Left ventricle myocardium inferior (tissue), 1 donor: ENCODE data around the gene TSPAN18. TPM values are rescaled to one million over a fixed set of nuclear protein-coding genes. Genes with fewer than 3 reads are reported as not detected.

Source experiments
- DNase-seq: peaks from one replicate; pipeline ENCODE4 v3.0.0-alpha.2; 2020
- H3K27ac ChIP-seq: fragments of 200-600 bp; replicated peaks from 2 replicates; pipeline ENCODE4 v1.8.0; 2021
- H3K27me3 ChIP-seq: fragments of 200-600 bp; 2 replicates; pipeline ENCODE4 v1.8.0; 2021; ENCODE audit warnings: low read depth
- H3K36me3 ChIP-seq: fragments of 200-600 bp; 2 replicates; pipeline ENCODE4 v1.8.0; 2021
- H3K4me1 ChIP-seq: fragments of 200-600 bp; 2 replicates; pipeline ENCODE4 v1.8.0; 2021
- H3K4me3 ChIP-seq: fragments of 200-600 bp; 2 replicates; pipeline ENCODE4 v1.8.0; 2021; ENCODE audit warnings: mild to moderate bottlenecking, moderate library complexity
- H3K9me3 ChIP-seq: fragments of 200-600 bp; replicated peaks from 2 replicates; pipeline ENCODE4 v1.8.0; 2021
- intact Hi-C: fragments of 100-400 bp; cut with micrococcal nuclease; formaldehyde crosslinking; loops from one replicate; pipeline ENCODE4 v1.11.0; 2022
- total RNA-seq: library from RNA; stranded (reverse); fragmentation: NEBNext Ultra II Directional; extraction: Animal tissue kit (Norgen Biotek cat#: 25700); gene quantifications from one replicate; pipeline ENCODE4 v1.2.1, GENCODE V29; 2021
- TF ChIP-seq, protein P1 (sequence below): fragments of 200-600 bp; IDR thresholded peaks from 2 replicates; pipeline ENCODE4 v1.8.0; 2021; ENCODE audit warnings: antibody characterized with exemption, mild to moderate bottlenecking, borderline replicate concordance
- donor health status: DM: no; HTN: yes; CAD: no; lungs with severe emphysema.

The TSPAN18 gene
- total RNA-seq, 1 donor from 2014 or later, result 129 TPM

DNA sequence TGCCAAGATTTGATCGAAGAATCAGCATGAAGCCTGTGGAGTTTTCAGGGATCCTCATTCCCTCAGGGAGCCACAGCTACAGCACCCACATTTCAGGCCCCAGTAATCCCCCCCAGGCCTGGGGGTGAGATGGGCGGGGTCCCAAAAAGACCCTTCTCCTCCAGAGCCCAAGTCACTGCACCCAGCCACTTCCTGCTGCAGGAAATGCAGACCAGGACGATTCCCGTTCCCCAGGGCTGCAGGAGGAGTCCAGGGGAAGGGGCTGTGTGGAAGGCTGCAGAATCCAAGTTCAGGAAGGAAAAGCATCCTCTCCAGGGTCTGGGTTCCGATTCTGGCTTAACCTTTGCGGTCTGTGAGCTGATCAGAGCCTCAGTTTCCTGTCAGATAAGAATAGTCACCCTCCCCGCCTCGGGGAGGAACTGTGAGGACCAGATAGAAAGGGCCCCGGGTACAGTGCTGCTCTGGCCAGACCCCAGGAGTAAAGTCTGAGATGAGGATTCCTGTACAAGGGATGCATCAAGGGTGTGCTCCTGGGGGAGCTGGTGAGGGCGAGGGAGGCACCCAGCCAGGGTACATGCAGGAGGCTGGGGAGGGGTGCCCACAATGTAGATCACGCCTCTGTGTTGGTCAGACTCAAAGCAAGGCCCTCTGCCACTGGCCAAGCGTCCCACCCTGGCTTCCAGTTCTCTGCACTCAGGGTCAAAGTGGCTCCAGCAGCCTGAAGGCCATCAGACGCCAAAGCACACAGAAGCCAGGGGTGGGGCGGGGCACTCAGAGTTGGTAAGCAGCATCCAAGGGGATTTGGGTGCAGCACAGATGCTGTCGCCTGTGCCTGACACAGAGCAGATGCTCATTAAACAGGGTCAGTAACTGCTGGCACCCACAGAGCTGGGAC, 254.0 kb downstream of the TSPAN18 start:
- no peaks in the 10 kb centered on the region for H3K36me3 ChIP-seq
- TF ChIP-seq, protein P1, sequence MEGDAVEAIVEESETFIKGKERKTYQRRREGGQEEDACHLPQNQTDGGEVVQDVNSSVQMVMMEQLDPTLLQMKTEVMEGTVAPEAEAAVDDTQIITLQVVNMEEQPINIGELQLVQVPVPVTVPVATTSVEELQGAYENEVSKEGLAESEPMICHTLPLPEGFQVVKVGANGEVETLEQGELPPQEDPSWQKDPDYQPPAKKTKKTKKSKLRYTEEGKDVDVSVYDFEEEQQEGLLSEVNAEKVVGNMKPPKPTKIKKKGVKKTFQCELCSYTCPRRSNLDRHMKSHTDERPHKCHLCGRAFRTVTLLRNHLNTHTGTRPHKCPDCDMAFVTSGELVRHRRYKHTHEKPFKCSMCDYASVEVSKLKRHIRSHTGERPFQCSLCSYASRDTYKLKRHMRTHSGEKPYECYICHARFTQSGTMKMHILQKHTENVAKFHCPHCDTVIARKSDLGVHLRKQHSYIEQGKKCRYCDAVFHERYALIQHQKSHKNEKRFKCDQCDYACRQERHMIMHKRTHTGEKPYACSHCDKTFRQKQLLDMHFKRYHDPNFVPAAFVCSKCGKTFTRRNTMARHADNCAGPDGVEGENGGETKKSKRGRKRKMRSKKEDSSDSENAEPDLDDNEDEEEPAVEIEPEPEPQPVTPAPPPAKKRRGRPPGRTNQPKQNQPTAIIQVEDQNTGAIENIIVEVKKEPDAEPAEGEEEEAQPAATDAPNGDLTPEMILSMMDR, result no peak
- H3K4me1 ChIP-seq, result peaks cover 33% of the 10 kb centered on the region
- H3K27me3 ChIP-seq, result no peaks in the 10 kb centered on the region
- DNase-seq, result no peak
- no peaks in the 10 kb centered on the region for H3K9me3 ChIP-seq
- no peak overlapping the region for H3K4me3 ChIP-seq
- intact Hi-C loops, result no loop called here
- H3K27ac ChIP-seq, result peak overlapping the region; percentile 22

Other genes starting within 250 kb of the TSPAN18 start
- 49.6 TPM for gene CD82, start 161.3 kb upstream of the TSPAN18 start, total RNA-seq
- 39.4 TPM for gene TP53I11, start 223.9 kb downstream of the TSPAN18 start, total RNA-seq